CD14-positive monocyte (primary cell): ENCODE data around the gene BPIFB4. TPM values are rescaled to one million over a fixed set of nuclear protein-coding genes. Genes with fewer than 3 reads are reported as not detected.

ENCODE experiments used
- DNase-seq, 3 donors: peaks; one replicate each; pipeline ENCODE4 v3.0.0-alpha.2; 2011 to 2022
- H2AFZ ChIP-seq: 2 replicates; pipeline ENCODE4 v1.6.0; 2012; ENCODE audit warnings: mild to moderate bottlenecking, low read depth, low read length, inconsistent platforms; ENCODE audit not compliant: insufficient read depth, poor library complexity, severe bottlenecking
- H3K27ac ChIP-seq, 2 donors: 1 replicate in 1 of 2; 2 replicates in 1 of 2; pipeline ENCODE4 v1.5.1; 2012 to 2013; ENCODE audit warnings: low read length in 2 of 2, control low read depth in 1 of 2, inconsistent platforms in 1 of 2, low read depth in 1 of 2, mild to moderate bottlenecking in 1 of 2
- H3K27me3 ChIP-seq, 2 donors: one replicate each; pipeline versions ENCODE4 v1.6.0 to v1.6.1; 2011 to 2013; ENCODE audit warnings: low read length in 2 of 2; ENCODE audit not compliant: control insufficient read depth in 2 of 2, insufficient read depth in 2 of 2
- H3K36me3 ChIP-seq, 2 donors: replicated peaks in 1 of 2; 1 replicate in 1 of 2; 2 replicates in 1 of 2; pipeline versions ENCODE4 v1.5.1 to v1.6.1; 2012 to 2013; ENCODE audit warnings: low read length in 2 of 2, control low read depth in 1 of 2, inconsistent platforms in 1 of 2, mild to moderate bottlenecking in 1 of 2; ENCODE audit not compliant: insufficient read depth in 2 of 2, control insufficient read depth in 1 of 2
- H3K4me1 ChIP-seq, 2 donors: 1 replicate in 1 of 2; 2 replicates in 1 of 2; pipeline versions ENCODE4 v1.5.1 to v1.6.1; 2012 to 2013; ENCODE audit warnings: low read length in 2 of 2, control low read depth in 1 of 2, inconsistent platforms in 1 of 2, mild to moderate bottlenecking in 1 of 2, moderate library complexity in 1 of 2; ENCODE audit not compliant: insufficient read depth in 2 of 2, control insufficient read depth in 1 of 2
- H3K4me2 ChIP-seq: replicated peaks from 2 replicates; pipeline ENCODE3; 2012; ENCODE audit warnings: low read length, moderate library complexity, mild to moderate bottlenecking; ENCODE audit not compliant: poor library complexity, severe bottlenecking; ENCODE audit errors: extremely low read depth
- H3K4me3 ChIP-seq, 3 experiments: fragments of 200-600 bp in 1 of 3; sonication (generic) in 1 of 3; replicated peaks in 1 of 3; 1 replicate in 2 of 3; 2 replicates in 1 of 3; pipeline ENCODE4 v1.5.1; 2011 to 2013; ENCODE audit warnings: low read length in 3 of 3, mild to moderate bottlenecking in 3 of 3, control low read depth in 2 of 3, low read depth in 2 of 3, inconsistent platforms in 1 of 3, moderate library complexity in 1 of 3
- H3K79me2 ChIP-seq: 2 replicates; pipeline ENCODE4 v1.6.0; 2012; ENCODE audit warnings: mild to moderate bottlenecking, control low read depth, inconsistent platforms, low read length, moderate library complexity; ENCODE audit not compliant: insufficient read depth
- H3K9ac ChIP-seq: 2 replicates; pipeline ENCODE4 v1.6.0; 2017; ENCODE audit warnings: low read length, mild to moderate bottlenecking; ENCODE audit not compliant: insufficient read depth, poor library complexity, severe bottlenecking
- H3K9me3 ChIP-seq, 2 donors: replicated peaks in 1 of 2; 1 replicate in 1 of 2; 2 replicates in 1 of 2; pipeline versions ENCODE4 v1.5.1 to v1.6.1; 2012 to 2013; ENCODE audit warnings: low read length in 2 of 2, control low read depth in 1 of 2; ENCODE audit not compliant: control insufficient read depth in 1 of 2, insufficient read depth in 1 of 2
- H4K20me1 ChIP-seq: 2 replicates; pipeline ENCODE4 v1.6.0; 2012; ENCODE audit warnings: mild to moderate bottlenecking, low read length, control low read depth, moderate library complexity; ENCODE audit not compliant: insufficient read depth
- H3K27ac Mint-ChIP-seq, 7 donors: one replicate each; pipeline ENCODE4 v1.8.0; 2020; ENCODE audit warnings: mild to moderate bottlenecking in 7 of 7, mixed read lengths in 7 of 7, moderate library complexity in 6 of 7, inconsistent platforms in 2 of 7
- H3K27me3 Mint-ChIP-seq, 3 donors: one replicate each; pipeline ENCODE4 v1.8.0; 2021 to 2022; ENCODE audit warnings: low read depth in 3 of 3, mild to moderate bottlenecking in 3 of 3, mixed read lengths in 3 of 3, moderate library complexity in 3 of 3, inconsistent platforms in 1 of 3
- H3K36me3 Mint-ChIP-seq, 2 donors: one replicate each; pipeline ENCODE4 v1.8.0; 2020; ENCODE audit warnings: mixed read lengths in 2 of 2, inconsistent platforms in 1 of 2, mild to moderate bottlenecking in 1 of 2
- H3K4me1 Mint-ChIP-seq: one replicate; pipeline ENCODE4 v1.8.0; 2020; ENCODE audit warnings: mild to moderate bottlenecking, mixed read lengths
- H3K4me3 Mint-ChIP-seq, 2 donors: one replicate each; pipeline ENCODE4 v1.8.0; 2020; ENCODE audit warnings: mild to moderate bottlenecking in 2 of 2, mixed read lengths in 2 of 2, moderate library complexity in 1 of 2
- H3K9me3 Mint-ChIP-seq, 7 donors: one replicate each; pipeline ENCODE4 v1.8.0; 2020 to 2022; ENCODE audit warnings: mixed read lengths in 7 of 7, mild to moderate bottlenecking in 6 of 7, moderate library complexity in 6 of 7, inconsistent platforms in 2 of 7
- CTCF ChIP-seq: fragments of 200-600 bp; IDR thresholded peaks from one replicate; pipeline ENCODE4 v1.8.0; 2022; ENCODE audit warnings: antibody characterized with exemption, mild to moderate bottlenecking
- whole genome bisulfite sequencing: methylation state at CpG from one replicate; pipeline ENCODE4 v1.1.5; 2013; ENCODE audit warnings: missing lambda C conversion rate; ENCODE audit not compliant: insufficient coverage; 5-methylcytosine and 5-hydroxymethylcytosine counted together
- intact Hi-C, 2 donors: fragments of 100-400 bp; cut with micrococcal nuclease; formaldehyde crosslinking; loops; one replicate each; pipeline versions ENCODE4 v1.15.0 to v1.15.1; 2023
- polyA plus RNA-seq, 3 donors: library from polyadenylated mRNA; depleted of rRNA in 1 of 3; unstranded in 2 of 3; stranded (reverse) in 1 of 3; fragments of 300-500 nt in 2 of 3; fragments of >200 nt in 1 of 3; fragmentation: Illumina TruSeq in 2 of 3; gene quantifications; 1 replicate in 2 of 3; 2 replicates in 1 of 3; pipeline ENCODE4 v1.2.3, GENCODE V29; 2012 to 2021

Gene BPIFB4
- polyA plus RNA-seq, 3 donors, result not detected

DNA sequence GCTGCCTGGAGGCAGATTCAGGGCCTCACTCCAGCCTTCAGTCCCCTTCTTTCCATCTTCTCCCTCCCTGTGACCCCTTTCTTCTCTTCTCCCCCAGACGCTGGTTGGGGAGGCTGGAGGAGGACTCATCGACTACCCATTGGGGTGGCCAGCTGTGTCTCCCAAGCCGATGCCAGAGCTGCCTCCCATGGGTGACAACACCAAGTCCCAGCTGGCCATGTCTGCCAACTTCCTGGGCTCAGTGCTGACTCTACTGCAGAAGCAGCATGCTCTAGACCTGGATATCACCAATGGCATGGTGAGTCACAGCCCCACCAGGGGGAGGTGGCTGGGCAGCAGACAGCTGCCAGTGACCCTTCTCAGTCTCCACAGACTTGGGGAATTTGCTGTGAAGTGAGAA lies 12.9 kb downstream of the BPIFB4 start:
- H3K4me3 ChIP-seq, result no peak overlapping the region
- no peaks in the 10 kb centered on the region for H4K20me1 ChIP-seq
- WGBS, result 97% methylated on average over 2 of the region's 3 CpGs
- H3K9me3 ChIP-seq, result no peaks in the 10 kb centered on the region
- Mint-ChIP-seq H3K4me3 (no peak overlapping the region), H3K27ac (no peak overlapping the region), H3K36me3 (no peaks in the 10 kb centered on the region), H3K9me3 (no peaks in the 10 kb centered on the region), H3K4me1 (no peaks in the 10 kb centered on the region), H3K27me3 (peaks cover 2 to 4% (median 3%) of the 10 kb centered on the region in 3 donors)
- no peaks in the 10 kb centered on the region for H3K36me3 ChIP-seq
- intact Hi-C loops, result no loop called here
- H3K9ac ChIP-seq, result no peak overlapping the region
- TF ChIP-seq CTCF, result no peak
- H3K4me2 ChIP-seq, result no peak overlapping the region
- no peak overlapping the region for H2AFZ ChIP-seq
- DNase-seq, result no peak
- H3K79me2 ChIP-seq, result no peaks in the 10 kb centered on the region
- no peak overlapping the region for H3K27ac ChIP-seq
- no peaks in the 10 kb centered on the region for H3K4me1 ChIP-seq
- no peaks in the 10 kb centered on the region for H3K27me3 ChIP-seq

GRCh38 chr20:33093074-33093473 lies 13.6 kb downstream of the BPIFB4 start:
- Histone ChIP-seq H3K36me3 (no peaks in the 10 kb centered on the region), H4K20me1 (no peaks in the 10 kb centered on the region), H3K4me3 (no peak overlapping the region), H3K79me2 (no peaks in the 10 kb centered on the region), H3K27me3 (no peaks in the 10 kb centered on the region), H3K4me1 (no peaks in the 10 kb centered on the region), H3K9me3 (no peaks in the 10 kb centered on the region), H2AFZ (no peak overlapping the region), H3K4me2 (no peak overlapping the region), H3K27ac (no peak overlapping the region), H3K9ac (no peak overlapping the region)
- H3K27me3 Mint-ChIP-seq, result peaks cover 0 to 4% (median 0%) of the 10 kb centered on the region in 3 donors
- H3K9me3 Mint-ChIP-seq, result no peaks in the 10 kb centered on the region
- H3K4me1 Mint-ChIP-seq, result no peaks in the 10 kb centered on the region
- intact Hi-C loops, result no loop called here
- H3K4me3 Mint-ChIP-seq, result no peak overlapping the region
- no peaks in the 10 kb centered on the region for H3K36me3 Mint-ChIP-seq
- no peak overlapping the region for H3K27ac Mint-ChIP-seq
- DNase-seq, result no peak
- TF ChIP-seq CTCF, result no peak
- 86% methylated on average over 1 of the region's 1 CpG for WGBS
